GM23338 (cell line): ENCODE measurements around the gene ASB8. TPM values are rescaled to one million over a fixed set of nuclear protein-coding genes. Genes with fewer than 3 reads are reported as not detected.

ENCODE experiments used
- ATAC-seq: fragments of 200-7000 bp; cut with Tn5 transposase; 3 replicates; pipeline ENCODE4 v1.9.1; 2020
- DNase-seq: peaks from one replicate; pipeline ENCODE4 v3.0.0-alpha.2; 2015; ENCODE audit warnings: low spot score
- H2AFZ ChIP-seq: fragments of 200-600 bp; sonication (generic); 2 replicates; pipeline ENCODE4 v1.8.0; 2016; ENCODE audit warnings: antibody characterized with exemption, mild to moderate bottlenecking, moderate library complexity
- H3F3A ChIP-seq: fragments of 200-600 bp; sonication (generic); replicated peaks from 2 replicates; pipeline ENCODE4 v1.8.0; 2017; ENCODE audit warnings: antibody characterized with exemption, mixed run types, low read depth
- H3K27ac ChIP-seq: fragments of 200-600 bp; sonication (generic); 2 replicates; pipeline ENCODE4 v1.6.1; 2016; ENCODE audit warnings: low read depth
- H3K27me3 ChIP-seq: fragments of 200-600 bp; sonication (generic); 2 replicates; pipeline ENCODE4 v1.8.0; 2016; ENCODE audit warnings: mild to moderate bottlenecking, mixed run types, moderate library complexity; ENCODE audit not compliant: insufficient read depth
- H3K36me3 ChIP-seq: fragments of 200-600 bp; sonication (generic); 2 replicates; pipeline ENCODE4 v1.8.0; 2016; ENCODE audit warnings: mild to moderate bottlenecking; ENCODE audit not compliant: insufficient read depth
- H3K4me1 ChIP-seq: fragments of 200-600 bp; sonication (generic); 2 replicates; pipeline ENCODE4 v1.8.0; 2016; ENCODE audit warnings: mild to moderate bottlenecking, moderate library complexity; ENCODE audit not compliant: insufficient read depth
- H3K4me2 ChIP-seq: fragments of 200-600 bp; sonication (generic); 2 replicates; pipeline ENCODE4 v1.7.1; 2017; ENCODE audit warnings: mixed run types
- H3K4me3 ChIP-seq: fragments of 200-600 bp; sonication (generic); 2 replicates; pipeline ENCODE4 v1.6.1; 2016; ENCODE audit warnings: mixed run types
- H3K79me2 ChIP-seq: fragments of 200-600 bp; sonication (generic); replicated peaks from 2 replicates; pipeline ENCODE4 v1.8.0; 2017; ENCODE audit warnings: mild to moderate bottlenecking; ENCODE audit not compliant: insufficient read depth
- H3K9me2 ChIP-seq: fragments of 200-600 bp; sonication (generic); 2 replicates; pipeline ENCODE4 v1.8.0; 2017; ENCODE audit not compliant: insufficient read depth
- H4K20me1 ChIP-seq: fragments of 200-600 bp; sonication (generic); replicated peaks from 2 replicates; pipeline ENCODE4 v1.8.0; 2017; ENCODE audit warnings: mild to moderate bottlenecking; ENCODE audit not compliant: insufficient read depth
- H3K27ac Mint-ChIP-seq: 2 replicates; pipeline ENCODE4 v1.8.0; 2020; ENCODE audit warnings: inconsistent platforms, mild to moderate bottlenecking, moderate library complexity, mixed read lengths
- H3K27me3 Mint-ChIP-seq: 3 replicates; pipeline ENCODE4 v1.8.0; 2022; ENCODE audit warnings: low read depth, mild to moderate bottlenecking, moderate library complexity, mixed read lengths, inconsistent platforms; ENCODE audit not compliant: insufficient read depth, poor library complexity
- H3K36me3 Mint-ChIP-seq: 3 replicates; pipeline ENCODE4 v1.8.0; 2021; ENCODE audit warnings: low read depth, mild to moderate bottlenecking, inconsistent platforms, moderate library complexity, mixed read lengths
- H3K4me1 Mint-ChIP-seq: 3 replicates; pipeline ENCODE4 v1.8.0; 2020; ENCODE audit warnings: mild to moderate bottlenecking, inconsistent platforms, mixed read lengths
- H3K4me3 Mint-ChIP-seq: 3 replicates; pipeline ENCODE4 v1.8.0; 2021; ENCODE audit warnings: moderate library complexity, mild to moderate bottlenecking, inconsistent platforms, mixed read lengths
- H3K9me3 Mint-ChIP-seq: 3 replicates; pipeline ENCODE4 v1.8.0; 2020; ENCODE audit warnings: moderate library complexity, mild to moderate bottlenecking, inconsistent platforms, mixed read lengths
- CREB1 ChIP-seq: fragments of 250-450 bp; sonication (Bioruptor Pico); IDR thresholded peaks from 2 replicates; pipeline ENCODE4 v1.5.0; 2020; ENCODE audit warnings: low read depth, mild to moderate bottlenecking, moderate library complexity
- CTCF ChIP-seq, 2 experiments: fragments of 200-600 bp in 1 of 2; sonication (generic) in 1 of 2; conservative IDR thresholded peaks; 2 replicates each; pipeline versions ENCODE4 v1.5.1 to v1.6.1; 2016 to 2017; ENCODE audit warnings: antibody characterized with exemption in 2 of 2, low read depth in 2 of 2, mild to moderate bottlenecking in 2 of 2, moderate library complexity in 1 of 2
- EZH2phosphoT487 ChIP-seq: fragments of 200-600 bp; sonication (generic); IDR thresholded peaks from one replicate; pipeline ENCODE4 v1.8.1; 2018; ENCODE audit warnings: antibody characterized with exemption; ENCODE audit not compliant: unreplicated experiment
- JUNB ChIP-seq: IDR thresholded peaks from one replicate; pipeline ENCODE4 v1.6.1; 2016; ENCODE audit warnings: antibody characterized with exemption; ENCODE audit not compliant: unreplicated experiment
- POLR2AphosphoS5 ChIP-seq: IDR thresholded peaks from 2 replicates; pipeline ENCODE4 v1.6.1; 2016; ENCODE audit warnings: antibody characterized with exemption, low read depth
- STAT1 ChIP-seq: IDR thresholded peaks from one replicate; pipeline ENCODE4 v1.6.1; 2016; ENCODE audit warnings: antibody characterized with exemption; ENCODE audit not compliant: unreplicated experiment
- ZNF114 ChIP-seq: fragments of 250-450 bp; sonication (Bioruptor Pico); IDR thresholded peaks from 2 replicates; pipeline ENCODE4 v1.5.0; 2020; ENCODE audit warnings: mild to moderate bottlenecking, moderate library complexity
- ZNF462 ChIP-seq: fragments of 250-450 bp; sonication (Bioruptor Pico); IDR thresholded peaks from 2 replicates; pipeline ENCODE4 v1.5.0; 2020; ENCODE audit warnings: mild to moderate bottlenecking, moderate library complexity
- polyA plus RNA-seq: library from polyadenylated mRNA; unstranded; fragments of >200 nt; fragmentation: Nextera tagmentation; extraction: Ambion mirVana; gene quantifications from 2 replicates; pipeline ENCODE4 v1.2.1, GENCODE V29; 2016
- total RNA-seq: library from RNA; depleted of rRNA; stranded (reverse); fragments of >200 nt; shearing (Covaris generic); gene quantifications from 2 replicates; pipeline ENCODE4 v1.2.3, GENCODE V29; 2014
- TF ChIP-seq, protein P1 (sequence below): IDR thresholded peaks from 2 replicates; pipeline ENCODE4 v1.6.1; 2016; ENCODE audit warnings: antibody characterized with exemption

ASB8 gene
- total and polyA plus RNA-seq, 2 experiments from 2014 or later: 5.4 to 8.4 TPM

- H3K9me3 Mint-ChIP-seq: peaks cover 40% of the 10 kb centered on the region
- H3K27ac ChIP-seq: no peak overlapping the region
Measured at GRCh38 chr12:48201091-48201490, 43.8 kb upstream of the ASB8 start.

More at GRCh38 chr12:48201091-48201490, 43.8 kb upstream of the ASB8 start:
- H2AFZ ChIP-seq: no peak overlapping the region
- no peak overlapping the region for H3K27ac Mint-ChIP-seq
- no peaks in the 10 kb centered on the region for H3K79me2 ChIP-seq
- DNase-seq (no peak), ATAC-seq (no peak)
- TF ChIP-seq, protein P1, sequence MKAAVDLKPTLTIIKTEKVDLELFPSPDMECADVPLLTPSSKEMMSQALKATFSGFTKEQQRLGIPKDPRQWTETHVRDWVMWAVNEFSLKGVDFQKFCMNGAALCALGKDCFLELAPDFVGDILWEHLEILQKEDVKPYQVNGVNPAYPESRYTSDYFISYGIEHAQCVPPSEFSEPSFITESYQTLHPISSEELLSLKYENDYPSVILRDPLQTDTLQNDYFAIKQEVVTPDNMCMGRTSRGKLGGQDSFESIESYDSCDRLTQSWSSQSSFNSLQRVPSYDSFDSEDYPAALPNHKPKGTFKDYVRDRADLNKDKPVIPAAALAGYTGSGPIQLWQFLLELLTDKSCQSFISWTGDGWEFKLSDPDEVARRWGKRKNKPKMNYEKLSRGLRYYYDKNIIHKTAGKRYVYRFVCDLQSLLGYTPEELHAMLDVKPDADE: no peak
- TF ChIP-seq ZNF114 (no peak), CTCF (conservative IDR thresholded peaks at IDR 0.05; ENCODE audit: low read depth in 2 of 2) (no peak), CREB1 (no peak), STAT1 (no peak), EZH2phosphoT487 (no peak), JUNB (no peak), ZNF462 (CRISPR knock-in tag) (no peak), POLR2AphosphoS5 (no peak)
- no peaks in the 10 kb centered on the region for H3F3A ChIP-seq
- no peaks in the 10 kb centered on the region for H3K9me2 ChIP-seq
- 0 out of 2 replicates have a peak, but pooled peaks cover 4% of the 10 kb centered on the region for H3K36me3 ChIP-seq
- no peaks in the 10 kb centered on the region for H4K20me1 ChIP-seq
- peaks cover 10% of the 10 kb centered on the region; the same call in 2 of the 3 replicates for H3K4me1 Mint-ChIP-seq
- H3K4me1 ChIP-seq: peaks cover 8% of the 10 kb centered on the region
- H3K4me3 Mint-ChIP-seq: no peak overlapping the region
- H3K4me3 ChIP-seq: no peak overlapping the region
- H3K36me3 Mint-ChIP-seq: peaks cover 32% of the 10 kb centered on the region
- peaks cover 49% of the 10 kb centered on the region for H3K27me3 Mint-ChIP-seq
- H3K27me3 ChIP-seq: peaks cover 59% of the 10 kb centered on the region
- no peak overlapping the region for H3K4me2 ChIP-seq
